Hepatocyte (in vitro differentiated cells): ENCODE results near the gene UBE2E2.

Experiments
- EZH2 ChIP-seq: fragments of 200-600 bp; sonication (generic); IDR thresholded peaks from 2 replicates; pipeline ENCODE4 v1.6.1; 2016; ENCODE audit warnings: antibody characterized with exemption, mild to moderate bottlenecking, borderline replicate concordance
- EZH2phosphoT487 ChIP-seq: fragments of 200-600 bp; sonication (generic); IDR thresholded peaks from one replicate; pipeline ENCODE4 v1.6.1; 2018; ENCODE audit warnings: antibody characterized with exemption, mild to moderate bottlenecking, low read depth, moderate library complexity; ENCODE audit not compliant: unreplicated experiment, severe bottlenecking
- TF ChIP-seq, protein P1 (sequence below): fragments of 200-600 bp; sonication (generic); IDR thresholded peaks from 2 replicates; pipeline ENCODE4 v1.5.1; 2016; ENCODE audit warnings: antibody characterized with exemption, mild to moderate bottlenecking; ENCODE audit not compliant: poor library complexity

DNA sequence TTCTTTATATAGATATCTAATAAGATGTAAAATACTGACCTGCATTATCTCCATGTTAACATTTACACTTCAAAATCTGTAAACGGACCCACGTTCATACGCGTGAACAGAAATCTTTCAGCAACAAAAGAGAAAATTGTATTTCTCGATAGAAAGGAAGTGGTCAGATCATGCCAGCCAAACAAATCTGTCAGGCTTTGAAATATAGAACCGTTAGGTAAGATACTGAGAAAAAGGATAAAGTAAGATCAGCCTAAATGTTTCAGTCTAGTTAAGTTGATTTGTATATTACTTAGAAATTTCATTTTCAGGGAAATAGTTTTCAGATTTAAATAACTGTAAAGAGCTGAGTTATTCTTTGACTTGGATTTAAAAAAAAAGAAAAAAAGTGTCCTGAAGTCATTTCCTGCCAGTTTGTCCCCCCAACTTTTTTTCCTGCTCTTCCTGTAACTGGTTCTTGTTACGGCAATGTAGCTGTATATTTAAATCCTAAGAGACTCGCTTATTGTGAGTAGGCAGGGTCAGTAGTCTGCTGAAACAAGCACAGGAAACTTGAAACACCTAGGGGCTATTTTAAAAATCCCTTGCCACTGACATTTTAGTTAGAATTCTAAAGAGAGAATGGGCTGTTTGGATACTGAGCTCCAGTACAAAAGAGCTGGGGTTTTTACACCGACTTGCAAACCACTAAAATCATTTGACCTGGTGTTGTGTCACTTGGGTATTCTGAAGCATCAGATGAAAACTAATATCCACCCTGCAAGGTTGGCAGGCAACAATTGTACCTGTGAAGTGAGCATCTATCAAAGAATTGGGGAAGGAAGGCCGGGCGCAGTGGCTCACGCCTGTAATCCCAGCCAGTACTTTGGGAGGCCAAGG is 237.5 kb downstream of the UBE2E2 start:
- TF ChIP-seq, protein P1, sequence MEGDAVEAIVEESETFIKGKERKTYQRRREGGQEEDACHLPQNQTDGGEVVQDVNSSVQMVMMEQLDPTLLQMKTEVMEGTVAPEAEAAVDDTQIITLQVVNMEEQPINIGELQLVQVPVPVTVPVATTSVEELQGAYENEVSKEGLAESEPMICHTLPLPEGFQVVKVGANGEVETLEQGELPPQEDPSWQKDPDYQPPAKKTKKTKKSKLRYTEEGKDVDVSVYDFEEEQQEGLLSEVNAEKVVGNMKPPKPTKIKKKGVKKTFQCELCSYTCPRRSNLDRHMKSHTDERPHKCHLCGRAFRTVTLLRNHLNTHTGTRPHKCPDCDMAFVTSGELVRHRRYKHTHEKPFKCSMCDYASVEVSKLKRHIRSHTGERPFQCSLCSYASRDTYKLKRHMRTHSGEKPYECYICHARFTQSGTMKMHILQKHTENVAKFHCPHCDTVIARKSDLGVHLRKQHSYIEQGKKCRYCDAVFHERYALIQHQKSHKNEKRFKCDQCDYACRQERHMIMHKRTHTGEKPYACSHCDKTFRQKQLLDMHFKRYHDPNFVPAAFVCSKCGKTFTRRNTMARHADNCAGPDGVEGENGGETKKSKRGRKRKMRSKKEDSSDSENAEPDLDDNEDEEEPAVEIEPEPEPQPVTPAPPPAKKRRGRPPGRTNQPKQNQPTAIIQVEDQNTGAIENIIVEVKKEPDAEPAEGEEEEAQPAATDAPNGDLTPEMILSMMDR, result no peak
- no peak for TF ChIP-seq EZH2
- TF ChIP-seq EZH2phosphoT487, result no peak
